8988T (cell line): Measurements from ENCODE around the gene COL18A1.
"Not testable (repeated sequence)": the region's sequence is repeated elsewhere in the genome, so short reads cannot be mapped to it uniquely, and the experiment has no call there.

Experiments used
- DNase-seq: peaks from one replicate; pipeline ENCODE4 v3.0.0; 2011

Gene COL18A1

GRCh38 chr21:45367402-45368351, 37.3 kb upstream of the COL18A1 start:
- no peak for DNase-seq

GRCh38 chr21:45369018-45369417, 35.9 kb upstream of the COL18A1 start:
- DNase-seq: not testable (repeated sequence)

GRCh38 chr21:45370575-45370974, 34.4 kb upstream of the COL18A1 start:
- no peak for DNase-seq

GRCh38 chr21:45371081-45371480, 33.9 kb upstream of the COL18A1 start:
- no peak for DNase-seq

- DNase-seq: no peak
These were observed 33.3 kb upstream of the COL18A1 start for GRCh38 chr21:45371655-45372054.

GRCh38 chr21:45372732-45373355, 32.1 kb upstream of the COL18A1 start:
- no peak for DNase-seq

- DNase-seq: no peak
These were observed 30.8 kb upstream of the COL18A1 start for GRCh38 chr21:45373991-45374816.

GRCh38 chr21:45374826-45375455, 30.0 kb upstream of the COL18A1 start:
- no peak for DNase-seq

- DNase-seq: no peak
These were observed 28.3 kb upstream of the COL18A1 start for GRCh38 chr21:45376459-45377324.

- DNase-seq: no peak
These were observed 27.6 kb upstream of the COL18A1 start for GRCh38 chr21:45377325-45377709.

- DNase-seq: no peak
These were observed 27.1 kb upstream of the COL18A1 start for GRCh38 chr21:45377866-45378257.

GRCh38 chr21:45378258-45378966, 26.6 kb upstream of the COL18A1 start:
- DNase-seq: no peak

- no peak for DNase-seq
These were observed 25.6 kb upstream of the COL18A1 start for GRCh38 chr21:45379171-45379900.

- DNase-seq: no peak
These were observed 25.0 kb upstream of the COL18A1 start for GRCh38 chr21:45379901-45380330.

GRCh38 chr21:45380566-45380965, 24.4 kb upstream of the COL18A1 start:
- DNase-seq: no peak

- DNase-seq: no peak
These were observed 23.8 kb upstream of the COL18A1 start for GRCh38 chr21:45381036-45381787.

- DNase-seq: no peak
These were observed 22.9 kb upstream of the COL18A1 start for GRCh38 chr21:45381865-45382696.

- DNase-seq: no peak
These were observed 22.3 kb upstream of the COL18A1 start for GRCh38 chr21:45382697-45382997.

GRCh38 chr21:45383111-45383614, 21.8 kb upstream of the COL18A1 start:
- DNase-seq: no peak
